ENCODE measurements around the gene RAPGEFL1. TPM values are rescaled to one million over a fixed set of nuclear protein-coding genes. Genes with fewer than 3 reads are reported as not detected.

RAPGEFL1 gene
- total RNA-seq, 1 experiment from 2014 or later: 23.0 TPM

DNA sequence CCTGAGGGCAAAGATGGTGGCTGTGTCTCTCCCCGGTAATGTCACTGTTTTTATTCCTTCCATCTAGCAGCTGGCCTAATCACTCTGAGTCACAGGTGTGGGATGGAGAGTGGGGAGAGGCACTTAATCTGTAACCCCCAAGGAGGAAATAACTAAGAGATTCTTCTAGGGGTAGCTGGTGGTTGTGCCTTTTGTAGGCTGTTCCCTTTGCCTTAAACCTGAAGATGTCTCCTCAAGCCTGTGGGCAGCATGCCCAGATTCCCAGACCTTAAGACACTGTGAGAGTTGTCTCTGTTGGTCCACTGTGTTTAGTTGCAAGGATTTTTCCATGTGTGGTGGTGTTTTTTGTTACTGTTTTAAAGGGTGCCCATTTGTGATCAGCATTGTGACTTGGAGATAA is 5.5 kb upstream of the RAPGEFL1 start:
- ATAC-seq (no peak), DNase-seq (ENCODE audit: low spot score) (no peak)
- H3K4me1 Mint-ChIP-seq: peaks cover 7% of the 10 kb centered on the region
- ChIA-PET POLR2A (no interaction called here), CTCF (no interaction called here)
- H3K4me3 Mint-ChIP-seq: no peak overlapping the region
- H3K27me3 Mint-ChIP-seq (ENCODE audit: low read depth): no peaks in the 10 kb centered on the region; the same call in 1 of the 2 replicates
- H3K9me3 Mint-ChIP-seq: no peaks in the 10 kb centered on the region
- peaks cover 63% of the 10 kb centered on the region for H3K36me3 Mint-ChIP-seq
- TF ChIP-seq GTF2I (CRISPR knock-in tag; conservative IDR thresholded peaks at IDR 0.05) (no peak), EMX1 (CRISPR knock-in tag; IDR thresholded peaks at IDR 0.05) (no peak)
- H3K27ac Mint-ChIP-seq: no peak overlapping the region

DNA sequence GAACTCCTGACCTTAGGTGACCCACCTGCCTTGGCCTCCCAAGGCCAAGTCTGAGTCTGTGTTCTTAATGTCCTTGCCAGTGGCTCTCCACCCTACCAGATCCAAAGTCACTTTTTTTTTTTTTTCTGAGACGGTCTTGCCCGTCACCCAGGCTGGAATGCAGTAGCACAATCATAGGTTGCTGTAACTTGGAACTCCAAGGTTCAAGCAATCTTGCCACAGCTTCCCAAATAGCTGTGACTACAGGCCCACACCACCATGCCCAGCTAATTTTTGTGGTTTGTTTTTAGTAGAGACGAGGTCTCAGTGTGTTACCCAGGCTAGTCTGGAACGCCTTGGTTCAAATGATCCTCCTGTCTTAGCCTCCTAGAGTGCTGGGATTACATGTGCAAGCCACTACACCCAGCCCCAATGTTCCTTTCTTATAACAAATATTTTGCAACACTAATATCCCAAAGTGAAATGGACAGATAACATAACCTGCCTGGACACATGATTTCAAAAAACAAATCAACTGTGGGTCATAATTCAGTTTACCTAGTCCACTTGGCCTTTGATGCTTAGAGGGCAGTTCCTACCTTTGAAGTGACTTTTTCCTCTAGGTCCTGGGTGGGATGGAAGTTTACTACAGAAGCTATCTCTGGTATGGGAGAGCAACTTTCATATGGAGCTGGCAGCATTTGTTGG is 4.0 kb upstream of the RAPGEFL1 start:
- CTCF ChIA-PET: interaction anchor here (1.6 to 7.4 kb wide), 2 partner anchors 18 to 60 kb away, joined by 4 to 75 read pairs; no protein-coding TSS in a partner anchor
- POLR2A ChIA-PET: interaction anchor here (0.7 kb wide), 1 partner anchor 197 kb away, joined by 3 read pairs; no protein-coding TSS in a partner anchor

DNA sequence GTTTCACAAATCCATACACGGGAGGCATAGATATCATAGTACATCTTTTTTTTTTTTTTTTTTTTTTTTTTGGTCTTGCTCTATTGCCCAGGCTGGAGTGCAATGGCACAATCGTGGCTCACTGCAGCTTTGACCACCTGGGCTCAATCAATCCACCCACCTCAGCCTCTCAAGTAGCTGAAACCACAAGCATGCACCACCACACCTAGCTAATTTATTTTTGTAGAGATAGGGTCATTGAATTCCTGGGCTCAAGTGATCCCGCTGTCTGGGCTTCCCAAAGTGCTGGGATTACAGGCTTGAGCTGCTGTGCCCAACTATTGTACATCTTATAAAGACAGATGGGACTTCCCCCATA is 3.5 kb upstream of the RAPGEFL1 start:
- Mint-ChIP-seq H3K27me3 (ENCODE audit: low read depth) (no peaks in the 10 kb centered on the region), H3K4me1 (peaks cover 10% of the 10 kb centered on the region), H3K36me3 (peaks cover 44% of the 10 kb centered on the region), H3K27ac (no peak overlapping the region), H3K9me3 (no peaks in the 10 kb centered on the region), H3K4me3 (no peak overlapping the region)
- ChIA-PET POLR2A (interaction anchor here (0.7 kb wide), 1 partner anchor 197 kb away, joined by 3 read pairs; no protein-coding TSS in a partner anchor), CTCF (interaction anchor here (1.6 to 7.4 kb wide), 2 partner anchors 18 to 61 kb away, joined by 4 to 75 read pairs; no protein-coding TSS in a partner anchor)
- TF ChIP-seq, protein P1, sequence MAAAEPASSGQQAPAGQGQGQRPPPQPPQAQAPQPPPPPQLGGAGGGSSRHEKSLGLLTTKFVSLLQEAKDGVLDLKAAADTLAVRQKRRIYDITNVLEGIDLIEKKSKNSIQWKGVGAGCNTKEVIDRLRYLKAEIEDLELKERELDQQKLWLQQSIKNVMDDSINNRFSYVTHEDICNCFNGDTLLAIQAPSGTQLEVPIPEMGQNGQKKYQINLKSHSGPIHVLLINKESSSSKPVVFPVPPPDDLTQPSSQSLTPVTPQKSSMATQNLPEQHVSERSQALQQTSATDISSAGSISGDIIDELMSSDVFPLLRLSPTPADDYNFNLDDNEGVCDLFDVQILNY (CRISPR knock-in tag; IDR thresholded peaks at IDR 0.05): no peak
- TF ChIP-seq NFATC4 (CRISPR knock-in tag; IDR thresholded peaks at IDR 0.05) (no peak), GRHL2 (CRISPR knock-in tag; IDR thresholded peaks at IDR 0.05; ENCODE audit: insufficient replicate concordance, severe bottlenecking) (no peak)
- DNase-seq (ENCODE audit: low spot score) (no peak), ATAC-seq (no peak)

More for the DNA sequence above, 4.0 kb upstream of the RAPGEFL1 start:
- H3K36me3 Mint-ChIP-seq: peaks cover 49% of the 10 kb centered on the region
- ATAC-seq: no peak
- no peaks in the 10 kb centered on the region for H3K9me3 Mint-ChIP-seq
- TF ChIP-seq IRF2 (CRISPR knock-in tag; IDR thresholded peaks at IDR 0.05; ENCODE audit: borderline replicate concordance, low read depth): no peak
- TF ChIP-seq RELA (CRISPR knock-in tag; IDR thresholded peaks at IDR 0.05; ENCODE audit: borderline replicate concordance): no peak
- TF ChIP-seq, protein P2, sequence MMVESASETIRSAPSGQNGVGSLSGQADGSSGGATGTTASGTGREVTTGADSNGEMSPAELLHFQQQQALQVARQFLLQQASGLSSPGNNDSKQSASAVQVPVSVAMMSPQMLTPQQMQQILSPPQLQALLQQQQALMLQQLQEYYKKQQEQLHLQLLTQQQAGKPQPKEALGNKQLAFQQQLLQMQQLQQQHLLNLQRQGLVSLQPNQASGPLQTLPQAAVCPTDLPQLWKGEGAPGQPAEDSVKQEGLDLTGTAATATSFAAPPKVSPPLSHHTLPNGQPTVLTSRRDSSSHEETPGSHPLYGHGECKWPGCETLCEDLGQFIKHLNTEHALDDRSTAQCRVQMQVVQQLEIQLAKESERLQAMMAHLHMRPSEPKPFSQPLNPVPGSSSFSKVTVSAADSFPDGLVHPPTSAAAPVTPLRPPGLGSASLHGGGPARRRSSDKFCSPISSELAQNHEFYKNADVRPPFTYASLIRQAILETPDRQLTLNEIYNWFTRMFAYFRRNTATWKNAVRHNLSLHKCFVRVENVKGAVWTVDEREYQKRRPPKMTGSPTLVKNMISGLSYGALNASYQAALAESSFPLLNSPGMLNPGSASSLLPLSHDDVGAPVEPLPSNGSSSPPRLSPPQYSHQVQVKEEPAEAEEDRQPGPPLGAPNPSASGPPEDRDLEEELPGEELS (CRISPR knock-in tag; IDR thresholded peaks at IDR 0.05): no peak
- TF ChIP-seq, protein P3, sequence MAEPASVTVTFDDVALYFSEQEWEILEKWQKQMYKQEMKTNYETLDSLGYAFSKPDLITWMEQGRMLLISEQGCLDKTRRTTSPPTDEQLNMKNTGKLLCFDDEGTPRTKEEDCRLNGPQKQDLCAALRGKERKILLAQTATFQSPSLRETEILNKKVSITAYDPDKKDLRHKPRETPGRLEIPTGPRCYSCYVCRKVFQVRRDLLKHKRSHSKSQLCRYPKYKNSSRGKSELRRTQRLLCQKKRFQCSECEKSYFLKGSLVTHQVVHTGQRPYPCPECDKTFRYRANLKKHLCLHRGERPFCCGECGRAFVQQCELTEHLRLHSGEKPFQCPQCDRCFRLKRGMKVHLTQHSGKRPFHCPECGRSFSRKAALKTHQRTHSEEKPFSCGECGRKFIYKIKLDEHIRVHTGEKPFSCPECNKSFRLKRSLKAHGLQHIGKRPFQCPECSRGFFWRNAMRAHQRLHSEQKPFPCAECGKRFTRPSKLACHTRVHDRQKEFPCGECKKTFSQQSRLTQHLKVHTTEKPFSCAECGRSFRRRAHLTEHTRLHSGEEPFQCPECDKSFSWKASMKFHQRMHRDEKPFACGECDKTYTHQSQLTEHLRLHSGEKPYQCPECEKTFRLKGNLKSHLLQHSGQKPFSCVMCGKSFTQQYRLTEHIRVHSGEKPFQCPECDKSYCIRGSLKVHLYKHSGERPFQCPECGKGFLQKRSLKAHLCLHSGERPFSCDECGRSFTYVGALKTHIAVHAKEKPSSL (CRISPR knock-in tag; conservative IDR thresholded peaks at IDR 0.05): no peak
- TF ChIP-seq, protein P4, sequence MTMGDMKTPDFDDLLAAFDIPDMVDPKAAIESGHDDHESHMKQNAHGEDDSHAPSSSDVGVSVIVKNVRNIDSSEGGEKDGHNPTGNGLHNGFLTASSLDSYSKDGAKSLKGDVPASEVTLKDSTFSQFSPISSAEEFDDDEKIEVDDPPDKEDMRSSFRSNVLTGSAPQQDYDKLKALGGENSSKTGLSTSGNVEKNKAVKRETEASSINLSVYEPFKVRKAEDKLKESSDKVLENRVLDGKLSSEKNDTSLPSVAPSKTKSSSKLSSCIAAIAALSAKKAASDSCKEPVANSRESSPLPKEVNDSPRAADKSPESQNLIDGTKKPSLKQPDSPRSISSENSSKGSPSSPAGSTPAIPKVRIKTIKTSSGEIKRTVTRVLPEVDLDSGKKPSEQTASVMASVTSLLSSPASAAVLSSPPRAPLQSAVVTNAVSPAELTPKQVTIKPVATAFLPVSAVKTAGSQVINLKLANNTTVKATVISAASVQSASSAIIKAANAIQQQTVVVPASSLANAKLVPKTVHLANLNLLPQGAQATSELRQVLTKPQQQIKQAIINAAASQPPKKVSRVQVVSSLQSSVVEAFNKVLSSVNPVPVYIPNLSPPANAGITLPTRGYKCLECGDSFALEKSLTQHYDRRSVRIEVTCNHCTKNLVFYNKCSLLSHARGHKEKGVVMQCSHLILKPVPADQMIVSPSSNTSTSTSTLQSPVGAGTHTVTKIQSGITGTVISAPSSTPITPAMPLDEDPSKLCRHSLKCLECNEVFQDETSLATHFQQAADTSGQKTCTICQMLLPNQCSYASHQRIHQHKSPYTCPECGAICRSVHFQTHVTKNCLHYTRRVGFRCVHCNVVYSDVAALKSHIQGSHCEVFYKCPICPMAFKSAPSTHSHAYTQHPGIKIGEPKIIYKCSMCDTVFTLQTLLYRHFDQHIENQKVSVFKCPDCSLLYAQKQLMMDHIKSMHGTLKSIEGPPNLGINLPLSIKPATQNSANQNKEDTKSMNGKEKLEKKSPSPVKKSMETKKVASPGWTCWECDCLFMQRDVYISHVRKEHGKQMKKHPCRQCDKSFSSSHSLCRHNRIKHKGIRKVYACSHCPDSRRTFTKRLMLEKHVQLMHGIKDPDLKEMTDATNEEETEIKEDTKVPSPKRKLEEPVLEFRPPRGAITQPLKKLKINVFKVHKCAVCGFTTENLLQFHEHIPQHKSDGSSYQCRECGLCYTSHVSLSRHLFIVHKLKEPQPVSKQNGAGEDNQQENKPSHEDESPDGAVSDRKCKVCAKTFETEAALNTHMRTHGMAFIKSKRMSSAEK (CRISPR knock-in tag; IDR thresholded peaks at IDR 0.05; ENCODE audit: borderline replicate concordance): no peak
- TF ChIP-seq ZNF121 (CRISPR knock-in tag; IDR thresholded peaks at IDR 0.05): no peak
- TF ChIP-seq ATF1 (CRISPR knock-in tag; IDR thresholded peaks at IDR 0.05): no peak
- DNase-seq (ENCODE audit: low spot score): no peak
- peaks cover 8% of the 10 kb centered on the region for H3K4me1 Mint-ChIP-seq
- H3K27ac Mint-ChIP-seq: peak overlapping the region; percentile 54; the same call in 1 of the 2 replicates
- no peaks in the 10 kb centered on the region; the same call in 1 of the 2 replicates for H3K27me3 Mint-ChIP-seq (ENCODE audit: low read depth)
- H3K4me3 Mint-ChIP-seq: no peak overlapping the region
